Lower leg skin (tissue), 4 donors: ENCODE measurements around the gene JUP. TPM values are rescaled to one million over a fixed set of nuclear protein-coding genes. Genes with fewer than 3 reads are reported as not detected.

Source experiments
- DNase-seq, 2 donors: peaks; one replicate each; pipeline ENCODE4 v3.0.0-alpha.2; 2019; ENCODE audit warnings: low spot score in 2 of 2
- H3K4me3 ChIP-seq: fragments of 200-600 bp; sonication (generic); 2 replicates; pipeline ENCODE4 v1.5.1; 2017; ENCODE audit warnings: mild to moderate bottlenecking, low read depth; ENCODE audit not compliant: poor library complexity, severe bottlenecking
- POLR2A ChIP-seq, 2 donors: fragments of 450-650 bp; IDR thresholded peaks; one replicate each; pipeline ENCODE4 v1.6.1; 2016 to 2017; ENCODE audit warnings: antibody characterized with exemption in 2 of 2, mild to moderate bottlenecking in 1 of 2, moderate library complexity in 1 of 2
- WGBS, 2 donors: methylation state at CpG; one replicate each; pipeline ENCODE4 v1.1.5; 2018; 5-methylcytosine and 5-hydroxymethylcytosine counted together
- intact Hi-C: fragments of 100-400 bp; cut with DNase I; formaldehyde crosslinking; loops from one replicate; pipeline ENCODE4 v1.15.0; 2023; ENCODE audit warnings: low total_unique reads
- total RNA-seq, 4 donors: library from RNA; depleted of rRNA; stranded (reverse); fragments of >200 nt; gene quantifications; one replicate each; pipeline ENCODE4 v1.1.0, GENCODE V29; 2016
- TF ChIP-seq, protein P1 (sequence below), 3 donors: fragments of 450-650 bp; IDR thresholded peaks; one replicate each; pipeline ENCODE4 v1.5.1; 2016; ENCODE audit warnings: antibody characterized with exemption in 3 of 3, mild to moderate bottlenecking in 3 of 3, moderate library complexity in 2 of 3

JUP gene
- total RNA-seq, 4 donors from 2014 or later, result 1,980 to 2,336 (median 2,116) TPM

DNA sequence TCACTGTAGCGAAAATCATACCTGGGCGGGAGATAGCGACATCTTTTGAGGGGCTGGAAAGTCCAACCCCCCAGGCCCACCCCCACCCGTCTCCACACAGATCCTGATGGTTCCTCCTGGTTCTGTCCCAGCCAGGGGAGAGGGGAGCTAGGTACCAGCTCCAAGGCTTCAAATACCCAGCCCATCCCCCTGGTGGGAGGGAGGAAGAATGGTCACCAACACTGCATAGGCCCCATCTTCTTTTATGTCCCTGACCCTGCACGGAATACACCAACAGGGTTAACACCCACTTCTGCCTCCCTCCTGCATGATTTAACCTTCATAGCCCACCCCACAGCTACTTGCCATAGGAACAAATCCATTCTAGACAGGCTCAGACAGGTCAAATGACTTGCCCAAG lies 61.4 kb downstream of the JUP start:
- intact Hi-C loops, result no loop called here
- H3K4me3 ChIP-seq, result no peak overlapping the region
- DNase-seq, result no peak
- 88 to 89% methylated on average over 5 of the region's 5 CpGs for WGBS, 2 donors
- TF ChIP-seq POLR2A (IDR thresholded peaks at IDR 0.05), result no peak
- TF ChIP-seq, protein P1, sequence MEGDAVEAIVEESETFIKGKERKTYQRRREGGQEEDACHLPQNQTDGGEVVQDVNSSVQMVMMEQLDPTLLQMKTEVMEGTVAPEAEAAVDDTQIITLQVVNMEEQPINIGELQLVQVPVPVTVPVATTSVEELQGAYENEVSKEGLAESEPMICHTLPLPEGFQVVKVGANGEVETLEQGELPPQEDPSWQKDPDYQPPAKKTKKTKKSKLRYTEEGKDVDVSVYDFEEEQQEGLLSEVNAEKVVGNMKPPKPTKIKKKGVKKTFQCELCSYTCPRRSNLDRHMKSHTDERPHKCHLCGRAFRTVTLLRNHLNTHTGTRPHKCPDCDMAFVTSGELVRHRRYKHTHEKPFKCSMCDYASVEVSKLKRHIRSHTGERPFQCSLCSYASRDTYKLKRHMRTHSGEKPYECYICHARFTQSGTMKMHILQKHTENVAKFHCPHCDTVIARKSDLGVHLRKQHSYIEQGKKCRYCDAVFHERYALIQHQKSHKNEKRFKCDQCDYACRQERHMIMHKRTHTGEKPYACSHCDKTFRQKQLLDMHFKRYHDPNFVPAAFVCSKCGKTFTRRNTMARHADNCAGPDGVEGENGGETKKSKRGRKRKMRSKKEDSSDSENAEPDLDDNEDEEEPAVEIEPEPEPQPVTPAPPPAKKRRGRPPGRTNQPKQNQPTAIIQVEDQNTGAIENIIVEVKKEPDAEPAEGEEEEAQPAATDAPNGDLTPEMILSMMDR (IDR thresholded peaks at IDR 0.05), result no peak

DNA sequence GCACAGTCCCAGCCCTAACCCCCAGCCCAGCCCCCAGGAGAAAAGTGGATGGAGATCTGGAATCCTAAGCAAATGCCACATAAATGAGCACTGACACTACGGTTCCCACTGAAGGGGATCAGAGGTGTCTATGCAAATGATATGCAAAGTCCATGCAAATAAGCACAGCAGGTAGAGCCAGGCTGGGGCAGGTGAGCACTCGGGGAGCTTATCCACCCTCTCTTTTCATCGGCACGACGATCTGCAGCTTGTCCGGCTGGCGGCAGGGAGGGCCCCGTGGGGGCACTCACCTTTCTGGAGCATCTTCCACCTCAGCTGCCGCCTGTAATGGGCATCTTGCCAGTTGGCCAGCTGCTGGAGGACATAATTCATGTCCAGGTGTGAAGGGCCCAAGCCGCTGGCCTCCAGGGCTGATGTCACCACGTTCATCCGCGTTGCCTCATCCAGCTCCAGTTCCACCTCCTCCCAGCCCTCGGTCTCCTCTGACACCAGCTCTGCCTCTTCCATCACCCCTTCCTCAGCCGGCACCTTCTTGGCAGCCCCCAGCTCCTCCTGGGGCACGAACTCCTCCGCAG lies 61.9 kb downstream of the JUP start:
- 71 to 72% methylated on average over 16 of the region's 17 CpGs for WGBS, 2 donors
- no peak for DNase-seq
- no peak overlapping the region for H3K4me3 ChIP-seq
- intact Hi-C loops, result no loop called here
- TF ChIP-seq, protein P1 (IDR thresholded peaks at IDR 0.05), result no peak
- TF ChIP-seq POLR2A (IDR thresholded peaks at IDR 0.05), result no peak

DNA sequence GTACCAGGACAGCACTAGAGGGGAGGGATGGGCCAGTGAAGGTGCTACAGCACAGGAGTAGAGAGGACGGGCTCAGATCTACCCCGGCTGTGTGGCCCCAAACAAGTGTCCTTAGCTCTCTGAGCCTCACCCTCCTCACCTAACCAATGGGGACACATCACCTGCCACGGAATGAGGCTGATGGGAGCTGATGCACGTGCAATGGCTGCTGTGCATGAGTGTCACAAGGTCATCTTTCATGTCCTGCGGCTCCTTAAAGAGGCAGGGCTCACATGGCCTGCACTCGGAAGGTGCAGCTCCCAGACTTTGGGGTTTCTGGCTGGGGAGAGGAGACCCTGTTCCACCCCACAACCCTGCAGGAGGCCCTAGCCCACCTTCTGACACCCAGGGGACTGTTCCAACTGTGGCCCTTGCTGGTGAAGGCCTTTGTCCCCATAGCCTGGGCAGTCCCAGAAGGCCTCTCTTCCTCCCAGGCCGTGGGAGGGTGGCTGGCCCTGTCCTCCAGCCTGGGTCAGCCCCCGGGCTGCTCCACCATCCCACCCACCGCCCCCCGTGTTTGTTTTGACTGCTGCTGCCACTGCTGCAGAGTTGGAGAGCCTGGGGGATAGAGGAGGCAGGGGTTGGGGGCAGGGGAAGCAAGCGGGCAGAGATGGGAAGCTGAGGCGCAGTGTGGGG lies 62.6 kb downstream of the JUP start:
- 75 to 82% methylated on average over 11 to 12 of the region's 12 CpGs for WGBS, 2 donors
- DNase-seq, result no peak
- intact Hi-C loops, result no loop called here
- TF ChIP-seq, protein P1 (IDR thresholded peaks at IDR 0.05), result no peak
- no peak overlapping the region for H3K4me3 ChIP-seq

DNA sequence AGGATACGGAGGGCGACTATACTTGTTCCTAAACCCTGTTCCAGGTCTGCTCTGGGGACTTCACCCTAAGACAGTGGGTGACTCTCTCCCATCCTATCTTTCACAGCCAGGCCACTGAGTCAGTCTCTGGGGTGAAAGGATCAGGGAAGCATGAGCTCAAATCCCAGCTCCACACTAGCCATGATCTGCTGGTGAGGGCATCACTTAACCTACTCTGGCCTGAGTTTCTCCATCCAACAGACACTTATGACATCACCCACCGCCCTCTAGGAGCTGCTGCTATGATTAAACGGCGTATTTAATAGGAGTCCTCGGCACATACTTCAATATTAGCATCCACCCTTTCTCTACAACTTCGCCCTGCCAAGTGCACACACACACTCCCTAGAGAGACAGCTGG lies 64.3 kb downstream of the JUP start:
- 83 to 85% methylated on average over 7 of the region's 7 CpGs for WGBS, 2 donors
- TF ChIP-seq, protein P1 (IDR thresholded peaks at IDR 0.05), result no peak
- TF ChIP-seq POLR2A (IDR thresholded peaks at IDR 0.05), result no peak
- intact Hi-C loops, result no loop called here

DNA sequence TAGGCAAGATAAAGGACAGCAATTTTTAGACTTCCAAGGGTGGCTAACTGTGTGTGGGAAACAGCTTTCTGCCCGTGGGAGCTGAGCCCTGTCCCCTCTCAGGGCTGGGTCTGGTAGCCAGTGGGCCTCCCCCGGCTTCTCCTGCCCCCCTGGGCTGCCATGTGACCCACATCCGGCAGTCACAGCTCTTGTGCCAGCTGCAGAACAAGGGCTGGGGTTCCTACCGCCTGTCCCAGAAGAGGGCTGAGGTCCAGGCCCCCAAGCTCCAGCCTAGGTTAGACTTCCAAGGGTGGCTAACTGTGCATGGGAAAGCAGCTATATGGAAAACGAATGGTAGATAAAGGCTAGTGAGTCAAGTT lies 68.2 kb downstream of the JUP start:
- TF ChIP-seq POLR2A (IDR thresholded peaks at IDR 0.05), result no peak
- TF ChIP-seq, protein P1 (IDR thresholded peaks at IDR 0.05), result no peak
- intact Hi-C loops, result no loop called here
- no peak for DNase-seq
- H3K4me3 ChIP-seq, result no peak overlapping the region
- 34 to 51% methylated on average over 5 of the region's 5 CpGs for WGBS, 2 donors

More for the DNA sequence above, 64.3 kb downstream of the JUP start:
- DNase-seq, result no peak
- H3K4me3 ChIP-seq, result no peak overlapping the region
